ENCODE results near the gene EPSTI1.
"Not testable (repeated sequence)": the region's sequence is repeated elsewhere in the genome, so short reads cannot be mapped to it uniquely, and the experiment has no call there.

EPSTI1 gene

GRCh38 chr13:42992764-42993122 lies 702 bp upstream of the EPSTI1 start:
- peak overlapping the region; percentile 94 for H3K4me3 Mint-ChIP-seq
- H3K4me1 Mint-ChIP-seq (ENCODE audit: low read depth), result peaks cover 50% of the 10 kb centered on the region
- H3K27me3 Mint-ChIP-seq (ENCODE audit: low read depth), result no peaks in the 10 kb centered on the region
- peaks cover 27% of the 10 kb centered on the region for H3K36me3 Mint-ChIP-seq (ENCODE audit: low read depth)
- no peaks in the 10 kb centered on the region for H3K9me3 Mint-ChIP-seq
- H3K27ac Mint-ChIP-seq, result peak overlapping the region; percentile 99

- peak overlapping the region; percentile 99 for H3K27ac Mint-ChIP-seq
- peak overlapping the region; percentile 94 for H3K4me3 Mint-ChIP-seq
- H3K4me1 Mint-ChIP-seq (ENCODE audit: low read depth), result peaks cover 46% of the 10 kb centered on the region
- H3K36me3 Mint-ChIP-seq (ENCODE audit: low read depth), result peaks cover 34% of the 10 kb centered on the region
- H3K9me3 Mint-ChIP-seq; H3K27me3 Mint-ChIP-seq (ENCODE audit: low read depth): not testable (repeated sequence)
These were observed 676 bp downstream of the EPSTI1 start for GRCh38 chr13:42991233-42991897.

- peaks cover 46% of the 10 kb centered on the region for H3K4me1 Mint-ChIP-seq (ENCODE audit: low read depth)
- no peaks in the 10 kb centered on the region for H3K27me3 Mint-ChIP-seq (ENCODE audit: low read depth)
- no peaks in the 10 kb centered on the region for H3K9me3 Mint-ChIP-seq
- H3K36me3 Mint-ChIP-seq (ENCODE audit: low read depth), result peaks cover 40% of the 10 kb centered on the region
- H3K4me3 Mint-ChIP-seq, result peak overlapping the region; percentile 94
- peak overlapping the region; percentile 99 for H3K27ac Mint-ChIP-seq
These were observed 1.5 kb downstream of the EPSTI1 start for GRCh38 chr13:42990291-42991232.

- peaks cover 55% of the 10 kb centered on the region for H3K36me3 Mint-ChIP-seq (ENCODE audit: low read depth)
- H3K4me3 Mint-ChIP-seq, result no peak overlapping the region
- peaks cover 55% of the 10 kb centered on the region for H3K4me1 Mint-ChIP-seq (ENCODE audit: low read depth)
- H3K27me3 Mint-ChIP-seq (ENCODE audit: low read depth), result no peaks in the 10 kb centered on the region
- no peaks in the 10 kb centered on the region for H3K9me3 Mint-ChIP-seq
- no peak overlapping the region for H3K27ac Mint-ChIP-seq
These were observed 5.9 kb downstream of the EPSTI1 start for GRCh38 chr13:42986176-42986574.

GRCh38 chr13:42985312-42986175 lies 6.5 kb downstream of the EPSTI1 start:
- Mint-ChIP-seq H3K4me1 (ENCODE audit: low read depth) (peaks cover 53% of the 10 kb centered on the region), H3K4me3 (no peak overlapping the region), H3K36me3 (ENCODE audit: low read depth) (peaks cover 52% of the 10 kb centered on the region), H3K27me3 (ENCODE audit: low read depth) (no peaks in the 10 kb centered on the region), H3K27ac (peak overlapping the region; percentile 36), H3K9me3 (no peaks in the 10 kb centered on the region)

- Mint-ChIP-seq H3K36me3 (ENCODE audit: low read depth) (peaks cover 53% of the 10 kb centered on the region), H3K27me3 (ENCODE audit: low read depth) (no peaks in the 10 kb centered on the region), H3K4me3 (no peak overlapping the region), H3K9me3 (no peaks in the 10 kb centered on the region), H3K4me1 (ENCODE audit: low read depth) (peaks cover 52% of the 10 kb centered on the region), H3K27ac (no peak overlapping the region)
These were observed 7.3 kb downstream of the EPSTI1 start for GRCh38 chr13:42984691-42985090.

GRCh38 chr13:42984026-42984425 lies 8.0 kb downstream of the EPSTI1 start:
- peaks cover 52% of the 10 kb centered on the region for H3K4me1 Mint-ChIP-seq (ENCODE audit: low read depth)
- H3K27me3 Mint-ChIP-seq (ENCODE audit: low read depth), result no peaks in the 10 kb centered on the region
- H3K4me3 Mint-ChIP-seq, result no peak overlapping the region
- no peaks in the 10 kb centered on the region for H3K9me3 Mint-ChIP-seq
- H3K27ac Mint-ChIP-seq, result no peak overlapping the region
- peaks cover 52% of the 10 kb centered on the region for H3K36me3 Mint-ChIP-seq (ENCODE audit: low read depth)

GRCh38 chr13:42981853-42982252 lies 10.2 kb downstream of the EPSTI1 start:
- peaks cover 53% of the 10 kb centered on the region for H3K4me1 Mint-ChIP-seq (ENCODE audit: low read depth)
- H3K9me3 Mint-ChIP-seq, result no peaks in the 10 kb centered on the region
- peaks cover 55% of the 10 kb centered on the region for H3K36me3 Mint-ChIP-seq (ENCODE audit: low read depth)
- H3K27me3 Mint-ChIP-seq (ENCODE audit: low read depth), result no peaks in the 10 kb centered on the region
- H3K4me3 Mint-ChIP-seq, result no peak overlapping the region
- no peak overlapping the region for H3K27ac Mint-ChIP-seq

- H3K4me1 Mint-ChIP-seq (ENCODE audit: low read depth), result peaks cover 54% of the 10 kb centered on the region
- peaks cover 57% of the 10 kb centered on the region for H3K36me3 Mint-ChIP-seq (ENCODE audit: low read depth)
- no peaks in the 10 kb centered on the region for H3K9me3 Mint-ChIP-seq
- no peaks in the 10 kb centered on the region for H3K27me3 Mint-ChIP-seq (ENCODE audit: low read depth)
- H3K4me3 Mint-ChIP-seq, result no peak overlapping the region
- no peak overlapping the region for H3K27ac Mint-ChIP-seq
These were observed 10.7 kb downstream of the EPSTI1 start for GRCh38 chr13:42981317-42981716.

GRCh38 chr13:42977219-42977659 lies 14.8 kb downstream of the EPSTI1 start:
- Mint-ChIP-seq H3K27me3 (ENCODE audit: low read depth) (no peaks in the 10 kb centered on the region), H3K4me3 (no peak overlapping the region), H3K27ac (no peak overlapping the region), H3K4me1 (ENCODE audit: low read depth) (peaks cover 32% of the 10 kb centered on the region), H3K36me3 (ENCODE audit: low read depth) (peaks cover 38% of the 10 kb centered on the region), H3K9me3 (no peaks in the 10 kb centered on the region)

- no peak overlapping the region for H3K27ac Mint-ChIP-seq
- H3K36me3 Mint-ChIP-seq (ENCODE audit: low read depth), result peaks cover 35% of the 10 kb centered on the region
- H3K4me3 Mint-ChIP-seq, result no peak overlapping the region
These were observed 16.0 kb downstream of the EPSTI1 start for GRCh38 chr13:42976066-42976465.

GRCh38 chr13:42973581-42973980 lies 18.5 kb downstream of the EPSTI1 start:
- no peak overlapping the region for H3K27ac Mint-ChIP-seq

More at GRCh38 chr13:42976066-42976465, 16.0 kb downstream of the EPSTI1 start:
- no peaks in the 10 kb centered on the region for H3K27me3 Mint-ChIP-seq (ENCODE audit: low read depth)
- no peaks in the 10 kb centered on the region for H3K9me3 Mint-ChIP-seq
- H3K4me1 Mint-ChIP-seq (ENCODE audit: low read depth), result peaks cover 34% of the 10 kb centered on the region

GRCh38 chr13:42971691-42972347 lies 20.2 kb downstream of the EPSTI1 start:
- Mint-ChIP-seq H3K27me3 (ENCODE audit: low read depth) (no peaks in the 10 kb centered on the region), H3K27ac (no peak overlapping the region), H3K4me1 (ENCODE audit: low read depth) (peaks cover 36% of the 10 kb centered on the region), H3K36me3 (ENCODE audit: low read depth) (peaks cover 38% of the 10 kb centered on the region), H3K9me3 (no peaks in the 10 kb centered on the region), H3K4me3 (no peak overlapping the region)

More at GRCh38 chr13:42973581-42973980, 18.5 kb downstream of the EPSTI1 start:
- Mint-ChIP-seq H3K9me3 (no peaks in the 10 kb centered on the region), H3K4me3 (no peak overlapping the region), H3K27me3 (ENCODE audit: low read depth) (no peaks in the 10 kb centered on the region), H3K4me1 (ENCODE audit: low read depth) (peaks cover 44% of the 10 kb centered on the region), H3K36me3 (ENCODE audit: low read depth) (peaks cover 39% of the 10 kb centered on the region)
